Tibial nerve (tissue), 4 donors: ENCODE results near the gene APOL1.
"Not testable (repeated sequence)": the region's sequence is repeated elsewhere in the genome, so short reads cannot be mapped to it uniquely, and the experiment has no call there.

Source experiments
- CTCF ChIP-seq, 5 experiments: fragments of 200-600 bp in 3 of 5; fragments of 450-650 bp in 2 of 5; sonication (generic) in 3 of 5; IDR thresholded peaks; one replicate each; pipeline ENCODE4 v1.5.1; 2016 to 2019; ENCODE audit warnings: antibody characterized with exemption in 5 of 5, mild to moderate bottlenecking in 3 of 5, moderate library complexity in 2 of 5
- EP300 ChIP-seq, 2 donors: sonication (generic); formaldehyde crosslinking; IDR thresholded peaks; one replicate each; pipeline ENCODE4 v1.6.1; 2017; ENCODE audit warnings: antibody characterized with exemption in 2 of 2, mild to moderate bottlenecking in 1 of 2
- POLR2A ChIP-seq, 2 donors: fragments of 450-650 bp; IDR thresholded peaks; one replicate each; pipeline ENCODE4 v1.6.1; 2017; ENCODE audit warnings: antibody characterized with exemption in 2 of 2, mild to moderate bottlenecking in 2 of 2, moderate library complexity in 2 of 2

- TF ChIP-seq EP300, CTCF, POLR2A (IDR thresholded peaks at IDR 0.05): not testable (repeated sequence)
Measured at GRCh38 chr22:36250292-36250960, 2.5 kb upstream of the APOL1 start.
